ENCODE results near the gene ELOF1. TPM values are rescaled to one million over a fixed set of nuclear protein-coding genes. Genes with fewer than 3 reads are reported as not detected.

ELOF1 gene
- total RNA-seq, 2 donors from 2014 or later = 43.1 to 64.1 TPM

DNA sequence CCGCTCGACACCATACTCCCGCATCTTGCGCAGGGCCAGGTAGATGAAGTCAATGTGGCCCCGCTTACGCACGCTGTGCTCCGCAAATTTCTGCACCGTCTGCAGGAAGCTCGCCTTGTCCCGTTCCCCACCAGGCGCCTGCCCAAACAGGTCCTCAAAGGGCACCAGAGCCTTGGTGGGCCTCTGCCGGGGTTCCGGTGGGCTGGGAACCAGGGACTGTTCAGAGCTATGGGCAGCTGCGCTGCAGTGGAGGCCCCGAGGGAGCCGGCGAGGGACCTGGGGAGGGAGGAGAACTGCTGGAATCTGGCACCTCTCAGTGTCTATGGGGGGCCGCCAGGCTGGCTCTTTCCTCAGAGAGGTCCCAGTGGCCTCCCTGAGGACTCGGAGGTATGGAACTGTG is 45.1 kb downstream of the ELOF1 start:
- Mint-ChIP-seq H3K36me3 (peaks cover 0 to 7% of the 10 kb centered on the region in 2 donors), H3K9me3 (no peaks in the 10 kb centered on the region), H3K27ac (no peak overlapping the region)

DNA sequence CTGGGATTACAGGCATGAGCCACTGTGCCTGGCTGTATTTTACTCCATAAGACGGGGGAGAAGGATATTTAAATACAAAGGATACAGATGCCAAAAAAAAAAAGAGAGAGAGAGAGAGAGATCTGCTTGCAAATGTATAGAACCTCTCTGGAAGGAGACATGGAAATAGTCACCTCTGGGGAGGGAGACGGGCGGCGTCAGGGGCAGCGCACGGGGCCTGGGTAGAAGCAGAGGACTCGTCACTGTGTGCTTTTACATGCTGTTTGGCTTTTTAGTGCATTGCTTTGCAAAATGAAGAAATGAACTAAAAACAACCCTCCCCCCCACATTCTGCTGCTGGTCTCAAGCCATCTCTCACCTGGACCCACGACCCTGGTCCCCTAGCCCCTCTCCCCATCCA is 48.6 kb downstream of the ELOF1 start:
- Mint-ChIP-seq H3K27ac (no peak overlapping the region), H3K36me3 (peaks cover 7% of the 10 kb centered on the region in 2 donors), H3K9me3 (no peaks in the 10 kb centered on the region)
- ATAC-seq (no peak), DNase-seq (ENCODE audit: low spot score in 2 of 2) (no peak)

More for the DNA sequence above, 45.1 kb downstream of the ELOF1 start:
- DNase-seq (ENCODE audit: low spot score in 2 of 2) (no peak), ATAC-seq (no peak)

DNA sequence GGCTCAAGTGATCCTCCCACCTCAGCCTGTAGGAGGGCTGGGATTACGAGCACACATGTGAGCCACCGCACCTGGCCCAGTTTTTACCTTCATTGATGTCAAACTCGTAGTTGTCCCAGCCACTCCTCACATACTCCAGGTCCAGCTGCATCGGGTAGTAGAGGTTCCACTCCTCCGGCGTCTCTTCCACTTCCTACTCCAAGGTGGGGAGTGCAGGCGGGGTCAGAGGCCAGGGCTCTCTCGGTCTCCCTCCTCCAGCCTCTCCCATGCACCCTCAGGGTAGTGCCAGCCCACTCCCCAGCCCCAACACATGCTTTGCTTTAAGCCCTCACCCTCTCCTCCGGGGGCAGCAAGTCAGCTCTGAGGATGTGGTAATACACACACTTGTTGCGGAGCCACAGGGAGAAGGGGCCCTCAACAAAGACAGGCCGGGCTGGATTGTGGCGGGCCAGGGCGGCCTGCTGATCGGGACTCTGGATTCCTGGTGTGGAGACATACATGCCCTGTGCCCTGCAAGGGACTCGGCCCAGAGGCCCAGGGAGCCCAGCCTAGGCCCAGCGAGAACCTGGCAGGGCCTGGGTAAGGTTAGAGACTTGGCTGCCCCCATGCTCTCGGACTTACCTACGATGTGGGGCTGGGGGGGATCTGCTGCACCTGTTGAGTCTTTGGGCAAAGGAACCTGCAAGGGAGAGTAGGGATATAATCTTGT is 51.5 kb downstream of the ELOF1 start:
- no peak for DNase-seq (ENCODE audit: low spot score in 2 of 2)
- Mint-ChIP-seq H3K36me3 (peaks cover 2 to 7% of the 10 kb centered on the region in 2 donors), H3K9me3 (no peaks in the 10 kb centered on the region), H3K27ac (peak overlapping the region; percentile 88 to 92)
- no peak for ATAC-seq

DNA sequence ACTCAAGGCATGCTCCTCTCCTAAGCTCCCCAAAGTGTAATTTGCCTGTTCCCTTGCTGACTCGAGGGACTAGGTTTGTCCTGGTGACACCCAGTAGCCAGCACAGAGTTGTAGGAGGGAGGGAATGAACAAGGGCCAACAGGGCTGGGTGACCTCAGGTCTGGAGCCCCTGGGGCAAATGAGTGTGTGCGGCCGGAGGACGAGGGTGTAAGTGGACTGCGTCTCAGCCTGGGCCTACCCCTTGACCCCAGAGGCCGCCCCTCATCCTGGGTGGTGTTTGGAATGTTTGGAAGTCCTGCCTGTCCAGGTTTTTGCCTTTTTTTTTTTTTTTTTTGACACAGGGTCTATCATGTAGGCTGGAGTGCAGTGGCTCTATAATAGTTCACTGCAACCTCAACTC is 52.1 kb downstream of the ELOF1 start:
- H3K27ac Mint-ChIP-seq = peak overlapping the region; percentile 92 to 99
- DNase-seq (ENCODE audit: low spot score in 2 of 2) = no peak
- no peak for ATAC-seq
- H3K9me3 Mint-ChIP-seq = no peaks in the 10 kb centered on the region
- H3K36me3 Mint-ChIP-seq = peaks cover 0 to 7% of the 10 kb centered on the region in 2 donors

DNA sequence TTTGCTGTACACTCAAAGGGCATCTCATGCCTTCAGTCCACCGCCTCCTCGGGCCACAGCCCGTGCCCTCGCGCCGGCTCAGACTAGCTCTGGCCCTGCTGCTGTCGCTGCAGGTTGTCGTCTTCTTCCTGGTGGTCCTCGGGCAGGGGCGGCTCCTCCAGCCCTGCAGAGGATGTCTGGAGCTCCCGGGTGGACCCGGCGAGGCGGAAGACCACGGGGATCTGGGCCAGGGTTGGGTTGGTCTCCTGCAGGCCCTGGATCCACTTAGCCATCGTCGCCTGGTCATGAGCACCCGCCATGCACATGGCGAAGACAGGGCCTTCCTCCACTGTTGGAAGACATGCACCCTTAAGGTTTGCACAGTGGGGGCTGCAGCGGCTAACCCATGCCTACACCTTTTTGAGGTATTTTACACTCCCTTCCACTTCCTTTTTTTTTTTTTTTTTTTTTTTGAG is 52.9 kb downstream of the ELOF1 start:
- DNase-seq (ENCODE audit: low spot score in 2 of 2) (no peak), ATAC-seq (peak; percentile 27 to 38)
- Mint-ChIP-seq H3K9me3 (no peaks in the 10 kb centered on the region), H3K36me3 (peaks cover 5 to 7% of the 10 kb centered on the region in 2 donors), H3K27ac (peak overlapping the region; percentile 92 to 99)

DNA sequence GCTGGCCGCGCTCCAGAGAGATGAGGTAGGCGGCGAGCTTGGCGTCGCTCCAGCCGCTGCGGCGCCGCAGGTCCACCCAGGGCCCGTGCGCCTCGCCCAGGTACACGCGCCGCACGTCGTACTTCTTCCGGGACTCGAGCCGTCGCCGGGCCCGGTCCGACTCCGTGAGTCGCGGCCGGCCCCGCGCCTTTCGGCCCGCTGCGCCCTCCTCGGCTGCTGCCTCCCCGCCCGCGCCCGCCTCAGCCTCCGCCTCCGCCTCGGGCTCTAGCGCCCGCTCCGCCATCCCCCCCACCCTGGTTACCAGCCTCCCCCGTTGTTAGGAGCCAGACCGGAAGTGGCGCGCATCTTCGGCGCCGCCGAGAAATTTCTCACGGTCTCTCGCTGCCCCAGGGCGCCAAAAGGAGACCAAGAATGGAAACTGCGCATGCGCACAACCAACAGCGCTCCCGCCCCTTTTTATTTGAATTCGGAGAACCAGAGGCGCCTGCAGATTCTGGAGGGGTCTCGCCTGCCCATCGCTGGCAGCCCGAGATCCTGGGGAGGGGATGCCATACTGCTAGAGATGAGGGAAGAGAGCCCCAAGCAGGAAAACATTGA is 53.4 kb downstream of the ELOF1 start, which contains the start of gene ZNF653:
Gene ZNF653, minus strand, starts transcription at position 336 of the 597 bp plus-strand sequence. Its CDS starts 53 bp downstream, at position 283.
- peak within 1 kb of the TSS; percentile 92 to 99 for H3K27ac Mint-ChIP-seq
- peaks cover 5 to 7% of the 10 kb centered on the region in 2 donors for H3K36me3 Mint-ChIP-seq
- no peaks in the 10 kb centered on the region for H3K9me3 Mint-ChIP-seq
- ATAC-seq = peak; percentile 71 to 73
- DNase-seq (ENCODE audit: low spot score in 2 of 2) = peak; percentile 91 to 95

DNA sequence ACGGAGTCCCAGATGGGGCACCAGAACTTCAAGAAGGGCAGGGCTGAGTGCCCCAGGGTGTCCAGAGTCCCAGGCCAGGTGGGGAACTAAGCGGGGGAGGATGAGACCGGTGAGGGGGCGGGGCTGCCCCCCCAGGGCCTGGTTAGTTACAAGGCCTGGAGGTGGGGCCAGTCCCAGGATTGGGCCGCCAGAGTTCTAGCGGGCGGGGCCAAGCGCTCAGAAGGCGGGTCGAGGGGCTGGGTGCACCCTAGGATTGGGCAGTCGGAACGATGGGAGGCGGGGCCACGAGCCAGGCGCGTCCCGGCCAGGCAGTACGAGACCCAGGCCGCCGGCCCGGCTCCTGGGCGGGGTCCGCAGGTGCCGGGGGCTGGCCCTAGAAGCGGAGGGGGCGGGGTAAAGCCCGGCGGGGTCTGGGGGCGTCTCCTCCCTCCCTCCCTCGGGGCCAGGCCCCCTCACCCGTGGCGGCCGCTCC is 54.0 kb downstream of the ELOF1 start:
- Mint-ChIP-seq H3K27ac (peak overlapping the region; percentile 79 to 92), H3K9me3 (no peaks in the 10 kb centered on the region), H3K36me3 (peaks cover 5 to 7% of the 10 kb centered on the region in 2 donors)
- DNase-seq (ENCODE audit: low spot score in 2 of 2) (peak; percentile 97 to 99), ATAC-seq (peak; percentile 92 to 94)

DNA sequence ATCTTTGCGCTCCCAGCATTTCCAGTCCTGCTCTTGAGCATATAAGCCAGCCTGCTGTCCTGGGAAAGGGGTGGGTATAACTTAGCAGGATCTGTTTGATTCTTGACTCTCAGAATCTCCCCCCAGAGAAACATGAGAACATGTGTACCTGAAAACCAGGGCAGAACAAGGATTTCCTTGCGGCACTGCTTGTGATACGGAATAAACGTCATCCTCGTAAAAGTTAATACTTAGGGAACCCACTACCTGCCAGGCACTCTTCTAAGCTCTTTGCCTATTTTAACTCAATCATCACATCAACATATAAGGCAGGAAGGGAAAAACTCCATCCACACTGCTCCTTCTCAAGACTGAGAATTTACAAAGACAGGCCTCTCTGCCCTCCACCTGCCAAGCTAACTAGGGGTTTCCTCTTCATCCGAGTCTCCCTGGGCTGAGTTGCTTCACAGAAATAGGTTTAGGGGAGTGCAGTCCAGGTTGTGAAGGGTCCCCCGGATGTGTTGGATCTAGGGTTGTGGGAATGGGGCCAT is 54.5 kb downstream of the ELOF1 start:
- H3K27ac Mint-ChIP-seq = peak overlapping the region; percentile 79 to 92
- H3K9me3 Mint-ChIP-seq = no peaks in the 10 kb centered on the region
- peaks cover 5 to 7% of the 10 kb centered on the region in 2 donors for H3K36me3 Mint-ChIP-seq
- DNase-seq (ENCODE audit: low spot score in 2 of 2) (no peak), ATAC-seq (no peak)

Other genes with a start within 250 kb of the ELOF1 start
- 10 to 100 TPM in 1 of 2 donors, 1 to 10 TPM in 1; 3.9 to 19.3 TPM for gene RAB3D, start 219.6 kb downstream of the ELOF1 start, total RNA-seq
- gene TMEM205, start 213.0 kb downstream of the ELOF1 start, total RNA-seq = 10 to 100 TPM; 29.9 to 36.4 TPM
- gene CCDC159, start 212.7 kb downstream of the ELOF1 start, total RNA-seq = 10 to 100 TPM; 16.6 to 28.8 TPM
- gene PLPPR2, start 203.8 kb downstream of the ELOF1 start, total RNA-seq = 1 to 10 TPM; 4.4 to 7.9 TPM
- 1 to 10 TPM; 1.9 to 2.2 TPM for gene SWSAP1, start 184.6 kb downstream of the ELOF1 start, total RNA-seq
- 10 to 100 TPM in 1 of 2 donors, 1 to 10 TPM in 1; 7.9 to 14.1 TPM for gene EPOR, start 174.9 kb downstream of the ELOF1 start, total RNA-seq
- gene RGL3, start 139.9 kb downstream of the ELOF1 start, total RNA-seq = not detected
- under 1 TPM; 0.30 to 0.95 TPM for gene ODAD3, start 124.1 kb downstream of the ELOF1 start, total RNA-seq
- gene PRKCSH, start 123.6 kb downstream of the ELOF1 start, total RNA-seq = 100 to 1,000 TPM; 272 to 285 TPM
- gene ELAVL3, start 78.2 kb downstream of the ELOF1 start, total RNA-seq = not detected
- 10 to 100 TPM; 10.3 to 20.3 TPM for gene ZNF653, start 53.4 kb downstream of the ELOF1 start, total RNA-seq
- gene ECSIT, start 30.1 kb downstream of the ELOF1 start, total RNA-seq = 10 to 100 TPM; 43.0 to 73.3 TPM
- gene CNN1, start 20.4 kb downstream of the ELOF1 start, total RNA-seq = not detected
- 10 to 100 TPM; 20.3 to 30.0 TPM for gene ACP5, start 18.4 kb upstream of the ELOF1 start, total RNA-seq
- 1 to 10 TPM; 5.8 to 6.7 TPM for gene ZNF627, start 38.3 kb upstream of the ELOF1 start, total RNA-seq
- 1 to 10 TPM; 3.0 to 7.1 TPM for gene ZNF823, start 179.7 kb upstream of the ELOF1 start, total RNA-seq
- 10 to 100 TPM in 1 of 2 donors, 1 to 10 TPM in 1; 2.8 to 10.1 TPM for gene ZNF441, start 207.8 kb upstream of the ELOF1 start, total RNA-seq
- gene ZNF491, start 239.3 kb upstream of the ELOF1 start, total RNA-seq = 1 to 10 TPM; 1.3 to 2.2 TPM

Measured in activated naive CD4-positive, alpha-beta T cell treated with anti-CD3 and anti-CD28 coated beads, Interleukin-2, amount 50 U/mL, for 72 hours (primary cell).